ENCODE measurements around the gene PRR23C.

- TF ChIP-seq CTCF (conservative IDR thresholded peaks at IDR 0.05 in 1 of 2, IDR thresholded peaks at IDR 0.05 in 1 of 2; ENCODE audit: low read depth in 1 of 2, low read length in 2 of 2) (no peak), EZH2 (IDR thresholded peaks at IDR 0.05; ENCODE audit: low read length, missing control alignments) (no peak)
Measured at GRCh38 chr3:139084176-139084575, 39.5 kb upstream of the PRR23C start.

Measured in fibroblast of lung (primary cell).